Measurements from ENCODE around the gene BAX. TPM values are rescaled to one million over a fixed set of nuclear protein-coding genes. Genes with fewer than 3 reads are reported as not detected.

Gene BAX
- total RNA-seq, 4 donors from 2014 or later = 31.4 to 61.2 (median 38.4) TPM

DNA sequence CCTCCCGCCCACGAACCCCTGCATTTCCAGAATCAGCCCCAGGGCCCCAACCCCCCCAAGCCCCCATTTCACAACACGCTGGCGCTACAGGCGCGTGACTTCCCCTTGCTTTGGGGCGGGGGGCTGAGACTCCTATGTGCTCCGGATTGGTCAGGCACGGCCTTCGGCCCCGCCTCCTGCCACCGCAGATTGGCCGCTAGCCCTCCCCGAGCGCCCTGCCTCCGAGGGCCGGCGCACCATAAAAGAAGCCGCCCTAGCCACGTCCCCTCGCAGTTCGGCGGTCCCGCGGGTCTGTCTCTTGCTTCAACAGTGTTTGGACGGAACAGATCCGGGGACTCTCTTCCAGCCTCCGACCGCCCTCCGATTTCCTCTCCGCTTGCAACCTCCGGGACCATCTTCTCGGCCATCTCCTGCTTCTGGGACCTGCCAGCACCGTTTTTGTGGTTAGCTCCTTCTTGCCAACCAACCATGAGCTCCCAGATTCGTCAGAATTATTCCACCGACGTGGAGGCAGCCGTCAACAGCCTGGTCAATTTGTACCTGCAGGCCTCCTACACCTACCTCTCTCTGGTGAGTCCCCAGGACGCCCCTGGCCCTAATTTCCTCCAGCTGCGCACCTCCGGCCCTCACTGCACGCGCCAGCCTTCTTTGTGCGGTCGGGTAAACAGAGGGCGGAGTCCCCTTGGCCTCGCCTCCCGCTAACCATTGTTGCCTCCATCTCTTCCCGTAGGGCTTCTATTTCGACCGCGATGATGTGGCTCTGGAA, 10.5 kb downstream of the BAX start, which contains the start of gene FTL:
Gene FTL, plus strand, starts transcription at position 270 of the 766 bp plus-strand sequence. Its CDS starts 199 bp downstream, at position 469.
- H3K27ac ChIP-seq = peak within 1 kb of the TSS; percentile 92 to 97 (median 96)
- H3K27me3 ChIP-seq = no peaks in the 10 kb centered on the region
- DNase-seq (ENCODE audit: low spot score in 2 of 2) = peak; percentile 97 to 98
- 1% methylated on average over 32 to 39 of the region's 52 CpGs for WGBS, 2 donors
- H3K36me3 ChIP-seq = peaks cover 0 to 48% (median 0%) of the 10 kb centered on the region in 3 donors
- no peaks in the 10 kb centered on the region for H3K9me3 ChIP-seq
- peaks cover 0 to 64% (median 39%) of the 10 kb centered on the region in 4 donors for H3K4me1 ChIP-seq
- peak; percentile 99 to 100 for TF ChIP-seq POLR2A (IDR thresholded peaks at IDR 0.05)
- TF ChIP-seq EP300 (IDR thresholded peaks at IDR 0.05) = peak; percentile 71 to 100
- TF ChIP-seq, protein P1, sequence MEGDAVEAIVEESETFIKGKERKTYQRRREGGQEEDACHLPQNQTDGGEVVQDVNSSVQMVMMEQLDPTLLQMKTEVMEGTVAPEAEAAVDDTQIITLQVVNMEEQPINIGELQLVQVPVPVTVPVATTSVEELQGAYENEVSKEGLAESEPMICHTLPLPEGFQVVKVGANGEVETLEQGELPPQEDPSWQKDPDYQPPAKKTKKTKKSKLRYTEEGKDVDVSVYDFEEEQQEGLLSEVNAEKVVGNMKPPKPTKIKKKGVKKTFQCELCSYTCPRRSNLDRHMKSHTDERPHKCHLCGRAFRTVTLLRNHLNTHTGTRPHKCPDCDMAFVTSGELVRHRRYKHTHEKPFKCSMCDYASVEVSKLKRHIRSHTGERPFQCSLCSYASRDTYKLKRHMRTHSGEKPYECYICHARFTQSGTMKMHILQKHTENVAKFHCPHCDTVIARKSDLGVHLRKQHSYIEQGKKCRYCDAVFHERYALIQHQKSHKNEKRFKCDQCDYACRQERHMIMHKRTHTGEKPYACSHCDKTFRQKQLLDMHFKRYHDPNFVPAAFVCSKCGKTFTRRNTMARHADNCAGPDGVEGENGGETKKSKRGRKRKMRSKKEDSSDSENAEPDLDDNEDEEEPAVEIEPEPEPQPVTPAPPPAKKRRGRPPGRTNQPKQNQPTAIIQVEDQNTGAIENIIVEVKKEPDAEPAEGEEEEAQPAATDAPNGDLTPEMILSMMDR (IDR thresholded peaks at IDR 0.05) = peak in 2 of 5 experiments; percentile 11 to 16
- H3K4me3 ChIP-seq = peak within 1 kb of the TSS; percentile 63 to 97 (median 80)

DNA sequence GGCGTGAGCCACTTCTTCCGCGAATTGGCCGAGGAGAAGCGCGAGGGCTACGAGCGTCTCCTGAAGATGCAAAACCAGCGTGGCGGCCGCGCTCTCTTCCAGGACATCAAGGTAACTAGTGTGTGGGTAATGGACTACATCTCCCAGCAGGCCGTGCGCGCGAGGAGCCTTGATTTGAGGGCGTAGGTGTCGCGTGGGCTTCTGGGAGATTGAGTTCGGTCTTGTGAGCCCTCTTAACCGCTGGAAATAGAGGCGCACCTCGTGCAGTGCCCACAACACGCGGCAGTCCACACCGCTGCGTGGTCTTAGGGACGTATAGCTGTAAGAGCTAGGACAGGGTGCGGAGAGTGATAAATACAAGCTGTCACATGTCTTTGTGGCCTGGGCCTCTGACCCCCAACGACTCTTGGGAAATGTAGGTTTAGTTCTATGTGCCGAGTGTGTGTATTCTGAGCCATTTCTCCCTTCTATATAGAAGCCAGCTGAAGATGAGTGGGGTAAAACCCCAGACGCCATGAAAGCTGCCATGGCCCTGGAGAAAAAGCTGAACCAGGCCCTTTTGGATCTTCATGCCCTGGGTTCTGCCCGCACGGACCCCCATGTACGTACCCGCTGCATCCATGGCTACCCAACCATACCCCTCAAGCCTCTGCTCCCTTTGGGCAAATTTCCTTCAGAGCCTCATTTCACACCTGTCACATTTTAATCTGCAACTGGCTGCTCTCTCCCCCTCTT, 11.3 kb downstream of the BAX start:
- DNase-seq (ENCODE audit: low spot score in 2 of 2) = peak; percentile 84 to 91
- no peak for TF ChIP-seq POLR2A (IDR thresholded peaks at IDR 0.05)
- peak in 1 of 2 donors; percentile 25 for TF ChIP-seq EP300 (IDR thresholded peaks at IDR 0.05)
- Histone ChIP-seq H3K4me1 (peaks cover 0 to 72% (median 40%) of the 10 kb centered on the region in 4 donors), H3K36me3 (peaks cover 0 to 49% (median 2%) of the 10 kb centered on the region in 3 donors), H3K4me3 (peak overlapping the region; percentile 63 to 97 (median 80)), H3K9me3 (no peaks in the 10 kb centered on the region), H3K27me3 (no peaks in the 10 kb centered on the region), H3K27ac (peak overlapping the region; percentile 92 to 97 (median 96))
- 10 to 12% methylated on average over 35 to 36 of the region's 36 CpGs for WGBS, 2 donors

DNA sequence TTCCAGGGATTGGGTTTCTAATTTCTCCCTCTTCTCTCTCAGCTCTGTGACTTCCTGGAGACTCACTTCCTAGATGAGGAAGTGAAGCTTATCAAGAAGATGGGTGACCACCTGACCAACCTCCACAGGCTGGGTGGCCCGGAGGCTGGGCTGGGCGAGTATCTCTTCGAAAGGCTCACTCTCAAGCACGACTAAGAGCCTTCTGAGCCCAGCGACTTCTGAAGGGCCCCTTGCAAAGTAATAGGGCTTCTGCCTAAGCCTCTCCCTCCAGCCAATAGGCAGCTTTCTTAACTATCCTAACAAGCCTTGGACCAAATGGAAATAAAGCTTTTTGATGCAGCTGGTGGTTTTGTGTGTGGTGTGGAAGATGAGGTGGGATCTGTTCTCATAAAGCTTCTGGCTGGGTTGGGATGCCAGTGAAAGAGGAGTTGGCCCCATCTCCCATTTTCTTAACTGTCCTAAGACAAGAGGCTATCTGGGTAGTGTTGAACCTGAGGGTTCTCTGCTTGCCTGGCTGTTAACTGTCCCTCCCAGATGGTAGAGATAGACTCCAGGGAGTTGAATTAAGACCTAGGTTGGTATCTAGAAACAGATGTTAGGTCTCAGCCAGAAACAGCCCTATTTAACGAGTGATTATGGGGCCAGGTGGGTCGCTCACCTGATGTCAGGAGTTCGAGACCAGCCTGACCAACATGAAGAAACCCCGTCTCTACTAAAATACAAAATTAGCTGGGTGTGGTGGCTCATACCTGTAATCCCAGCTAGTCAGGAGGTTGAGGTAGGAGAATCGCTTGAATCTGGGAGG, 12.1 kb downstream of the BAX start:
- no peaks in the 10 kb centered on the region for H3K9me3 ChIP-seq
- peaks cover 0 to 49% (median 2%) of the 10 kb centered on the region in 3 donors for H3K36me3 ChIP-seq
- peaks cover 0 to 73% (median 40%) of the 10 kb centered on the region in 4 donors for H3K4me1 ChIP-seq
- H3K27me3 ChIP-seq = no peaks in the 10 kb centered on the region
- peak overlapping the region; percentile 63 to 97 (median 80) for H3K4me3 ChIP-seq
- TF ChIP-seq, protein P1 (IDR thresholded peaks at IDR 0.05) = no peak
- no peak for TF ChIP-seq POLR2A (IDR thresholded peaks at IDR 0.05)
- no peak for TF ChIP-seq EP300 (IDR thresholded peaks at IDR 0.05)
- H3K27ac ChIP-seq = peak overlapping the region; percentile 92 to 97 (median 96)
- no peak for DNase-seq (ENCODE audit: low spot score in 2 of 2)
- WGBS, 2 donors = 78 to 82% methylated on average over 10 of the region's 10 CpGs

DNA sequence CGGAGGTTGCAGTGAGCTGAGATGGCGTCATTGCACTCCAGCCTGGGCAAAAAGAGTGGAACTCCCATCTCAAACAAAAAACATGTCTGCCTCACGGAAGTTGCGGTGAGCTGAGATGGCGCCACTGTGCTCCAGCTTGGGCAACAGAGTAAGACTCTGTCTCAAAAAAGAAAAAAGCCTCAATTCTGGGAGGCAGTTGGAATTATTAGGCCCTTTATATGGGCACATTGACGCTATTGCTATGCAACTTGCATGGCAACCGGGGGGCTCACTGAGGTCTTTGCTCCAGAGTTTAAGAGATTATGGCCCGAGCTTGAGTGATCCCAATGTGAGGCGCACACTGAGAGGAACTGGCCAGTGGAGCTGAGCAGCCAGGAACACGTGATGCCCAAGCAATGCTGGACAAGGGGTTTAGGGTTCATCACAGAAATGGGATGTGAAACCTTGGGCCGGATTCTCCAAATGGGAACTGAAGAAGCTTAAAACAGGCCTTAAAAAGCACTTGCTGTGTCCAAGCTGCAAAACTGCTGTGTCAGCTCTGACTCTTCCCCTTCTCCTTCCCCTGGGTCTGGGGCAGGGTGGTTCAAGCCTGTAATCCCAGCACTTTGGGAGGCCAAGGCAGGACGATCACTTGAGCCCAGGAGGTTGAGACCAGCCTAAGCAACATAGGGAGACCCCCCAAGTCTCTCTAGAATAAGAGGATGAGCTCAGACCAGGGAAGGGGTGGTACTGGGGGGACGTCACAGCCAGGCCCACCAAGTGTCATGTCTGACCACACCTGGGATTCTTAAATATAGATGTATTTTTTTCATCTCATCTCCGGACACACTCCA, 12.9 kb downstream of the BAX start:
- peak in 1 of 2 donors; percentile 57 for DNase-seq (ENCODE audit: low spot score in 2 of 2)
- TF ChIP-seq POLR2A (IDR thresholded peaks at IDR 0.05) (peak in 1 of 2 donors; percentile 33), EP300 (IDR thresholded peaks at IDR 0.05) (peak in 1 of 2 donors; percentile 71)
- TF ChIP-seq, protein P1 (IDR thresholded peaks at IDR 0.05) = no peak
- H3K4me1 ChIP-seq = peaks cover 0 to 65% (median 36%) of the 10 kb centered on the region in 4 donors

More for the DNA sequence above, 12.9 kb downstream of the BAX start:
- Histone ChIP-seq H3K4me3 (peak overlapping the region in 1 of 4 donors; percentile 88), H3K9me3 (no peaks in the 10 kb centered on the region), H3K27me3 (no peaks in the 10 kb centered on the region), H3K27ac (peak overlapping the region; percentile 2 to 97 (median 72)), H3K36me3 (peaks cover 0 to 57% (median 2%) of the 10 kb centered on the region in 3 donors)
- 63 to 69% methylated on average over 14 of the region's 14 CpGs for whole genome bisulfite sequencing, 2 donors

Data from tibial nerve (tissue), 4 donors.